HG03159 (cell line): ENCODE results near the gene GJD4.

Experiments
- ATAC-seq: cut with Tn5 transposase; IDR thresholded peaks from one replicate; pipeline ENCODE4 v1.9.1; 2021; ENCODE audit warnings: mild to moderate bottlenecking, moderate library complexity; ENCODE audit not compliant: unreplicated experiment

The GJD4 gene

DNA sequence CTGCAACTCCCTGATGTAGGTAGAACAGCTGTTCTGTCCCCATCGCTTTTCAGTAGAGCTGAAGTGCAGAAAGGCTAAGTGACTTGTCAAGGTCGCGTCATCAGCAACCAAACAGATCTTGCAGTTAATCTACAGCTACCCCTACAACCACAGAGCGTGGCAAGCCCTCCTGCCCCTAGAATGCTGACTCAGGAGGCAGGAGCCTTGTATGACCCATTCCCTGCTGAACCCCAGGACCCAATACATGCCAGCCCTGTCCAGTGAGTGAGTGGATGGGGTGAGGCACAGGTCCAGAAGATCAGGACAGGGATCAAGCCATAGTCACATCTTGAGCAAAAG is 26.6 kb upstream of the GJD4 start:
- no peak for ATAC-seq

DNA sequence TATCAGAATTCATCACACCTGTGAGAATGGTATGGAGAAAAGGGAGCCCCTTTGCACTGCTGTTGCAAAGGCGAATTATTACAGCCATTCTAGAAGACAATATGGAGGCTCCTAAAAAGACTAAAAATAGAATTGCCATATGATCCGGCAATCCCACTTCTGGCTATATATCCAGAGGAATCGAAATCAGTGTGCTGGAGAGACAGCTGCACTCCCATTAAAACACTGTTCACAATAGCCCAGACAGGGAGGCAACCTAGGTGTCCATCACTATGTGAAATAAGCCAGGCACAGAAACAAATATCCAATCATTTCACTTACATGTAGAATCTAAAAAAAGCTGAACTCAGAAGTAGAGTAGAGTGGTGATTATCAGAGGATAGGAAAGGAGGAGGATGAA is 26.0 kb upstream of the GJD4 start:
- ATAC-seq = no peak

DNA sequence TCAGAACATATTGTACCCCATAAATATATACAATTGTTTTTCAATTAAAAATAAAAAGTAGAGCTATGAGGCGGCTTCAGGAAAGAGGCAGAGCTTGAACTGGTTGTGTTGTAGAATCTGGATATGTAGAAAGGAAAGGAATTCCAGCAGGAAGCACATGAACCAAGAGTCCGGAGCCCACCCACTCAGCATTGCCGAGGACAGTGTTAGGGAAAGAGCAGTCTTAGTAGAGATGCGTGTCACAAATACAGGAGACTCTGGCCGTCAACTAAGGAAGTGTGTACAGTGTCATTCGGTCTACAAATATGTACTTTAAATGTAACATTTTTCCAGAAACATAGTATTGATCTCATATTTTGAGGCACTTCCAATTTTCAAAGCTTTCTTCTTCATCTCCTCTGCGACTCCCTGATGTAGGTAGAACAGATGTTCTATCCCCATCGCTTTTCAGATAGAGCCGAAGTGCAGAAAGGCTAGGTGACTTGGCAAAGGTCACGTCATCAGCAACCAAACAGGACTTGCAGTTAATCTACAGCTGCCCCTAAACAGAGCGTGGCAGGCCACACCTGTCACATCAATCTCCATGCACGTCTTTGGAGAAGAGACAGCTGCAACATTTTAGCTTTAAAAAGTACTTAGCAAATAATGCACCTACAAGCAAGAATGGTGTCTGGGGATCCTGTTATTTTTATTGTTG is 25.3 kb upstream of the GJD4 start:
- ATAC-seq = no peak

DNA sequence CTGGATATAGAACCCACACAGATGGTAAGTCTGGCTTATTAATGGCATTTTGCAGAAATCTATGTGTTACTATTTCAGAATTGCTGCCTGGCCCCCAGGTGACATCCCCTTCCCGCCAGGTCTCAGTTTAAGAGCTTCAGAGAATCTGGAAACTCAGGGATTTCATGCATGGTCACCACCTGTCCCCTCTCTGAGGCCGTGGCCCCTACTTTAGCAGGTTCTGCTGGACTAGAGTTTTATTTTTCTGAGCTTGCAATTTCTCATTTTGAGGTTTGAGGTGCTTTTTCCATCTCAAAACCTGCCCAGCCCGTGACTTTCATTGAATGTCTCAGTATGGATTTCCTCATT is 24.7 kb upstream of the GJD4 start:
- no peak for ATAC-seq

DNA sequence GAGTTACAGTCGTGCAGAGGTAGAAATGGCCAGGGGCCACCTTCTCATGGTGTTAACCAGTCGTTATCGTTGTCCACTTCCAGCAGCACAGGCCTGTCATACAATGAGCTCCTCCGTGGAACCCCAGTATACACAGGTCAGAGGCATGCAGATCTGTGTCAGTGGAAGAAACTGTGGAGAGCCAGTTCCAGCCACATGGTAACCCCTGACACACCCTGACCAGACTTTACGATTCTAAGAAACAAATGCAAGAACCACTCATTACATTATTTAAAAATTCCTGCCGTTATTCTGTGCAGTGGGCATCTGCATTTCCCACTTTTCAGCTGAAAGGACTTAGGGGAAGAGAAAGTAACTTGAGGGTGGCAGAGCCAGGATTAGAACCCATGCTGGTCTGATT is 23.5 kb upstream of the GJD4 start:
- ATAC-seq = no peak

DNA sequence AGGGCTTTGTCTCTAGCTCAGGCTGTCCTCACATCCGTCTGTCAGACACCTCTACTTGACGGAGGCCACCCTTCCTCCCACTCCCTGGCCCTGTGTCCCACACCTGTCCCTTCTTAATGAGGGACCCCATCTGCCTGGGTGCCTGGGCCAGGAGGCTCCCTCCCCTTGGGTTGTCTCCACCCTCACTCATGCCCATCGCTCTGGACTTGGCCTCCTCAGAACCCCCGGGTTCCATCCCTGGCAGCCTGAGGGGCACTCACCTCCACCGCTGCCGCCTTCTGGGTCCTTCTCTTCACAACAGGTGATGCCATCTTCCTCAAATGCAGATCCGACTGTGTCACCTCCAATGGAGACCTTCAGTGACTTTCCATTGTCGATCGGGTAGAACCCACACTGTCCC is 20.2 kb upstream of the GJD4 start:
- ATAC-seq = no peak

DNA sequence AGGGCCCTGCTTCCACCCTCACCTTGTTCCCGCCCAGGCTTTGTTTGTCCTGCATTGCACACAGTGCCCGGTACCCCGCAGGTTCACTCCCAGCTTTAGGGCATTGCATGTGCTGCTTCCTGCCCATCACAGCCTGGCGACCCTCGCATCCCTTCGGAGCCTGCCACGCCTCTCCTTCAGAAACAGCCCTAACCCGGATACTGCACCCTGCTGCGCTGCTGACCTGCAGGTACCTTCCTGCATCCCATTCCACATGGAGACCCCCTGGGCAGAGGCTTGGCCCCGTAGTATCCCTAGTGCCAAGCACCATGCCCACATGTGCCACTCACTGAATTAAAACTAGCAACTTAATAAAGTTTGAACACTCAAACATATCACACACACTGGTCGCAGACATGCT is 19.8 kb upstream of the GJD4 start:
- ATAC-seq = no peak

DNA sequence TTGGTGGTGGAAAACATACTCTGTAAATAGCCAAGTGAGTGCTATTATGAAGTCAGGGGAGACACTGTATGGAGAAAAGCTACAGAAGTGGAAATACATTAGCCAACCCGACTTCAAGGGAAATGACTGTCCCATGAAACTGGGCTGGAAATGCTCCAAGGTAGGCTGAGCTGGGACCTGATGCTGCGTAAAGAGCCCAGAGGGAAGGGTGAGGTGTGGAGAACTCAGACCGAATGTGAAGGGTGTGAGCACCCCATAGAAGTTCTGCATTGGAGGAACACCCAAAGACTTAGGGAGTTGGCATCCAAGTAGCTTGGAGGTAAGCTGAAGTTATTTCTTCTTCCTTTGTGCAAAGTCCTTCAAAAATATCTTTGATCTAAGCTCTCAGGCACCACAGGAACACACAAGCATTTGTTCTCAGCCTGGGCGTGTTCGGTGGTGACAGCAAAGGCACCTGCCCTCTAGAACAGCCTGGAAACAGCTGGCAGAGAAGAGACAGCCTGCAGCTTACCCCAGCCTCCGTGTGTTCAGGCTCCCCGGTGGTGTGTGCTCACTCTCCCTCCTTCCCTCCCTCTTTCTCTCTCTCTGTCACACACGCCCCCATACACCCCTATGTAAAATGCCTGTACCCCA is 19.1 kb upstream of the GJD4 start:
- no peak for ATAC-seq

DNA sequence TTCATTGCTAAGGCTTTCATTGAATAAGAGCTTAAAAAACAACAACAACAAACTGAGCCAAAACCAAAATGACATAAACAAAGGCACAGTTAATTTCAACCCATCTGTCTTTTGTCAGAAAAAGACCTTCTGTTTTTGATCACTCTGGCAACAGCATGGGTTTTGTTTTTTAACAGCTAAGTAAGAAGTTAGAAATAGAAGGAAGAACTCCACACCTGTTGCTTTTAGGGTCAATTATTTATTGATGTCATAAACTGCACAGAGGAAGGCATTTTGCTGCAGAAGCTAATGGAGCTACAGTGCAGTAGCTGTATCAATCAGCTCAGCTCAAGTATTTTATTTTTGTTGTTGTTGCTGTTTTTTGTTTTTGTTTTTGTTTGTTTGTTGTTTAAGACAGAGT is 16.3 kb upstream of the GJD4 start:
- ATAC-seq = no peak

DNA sequence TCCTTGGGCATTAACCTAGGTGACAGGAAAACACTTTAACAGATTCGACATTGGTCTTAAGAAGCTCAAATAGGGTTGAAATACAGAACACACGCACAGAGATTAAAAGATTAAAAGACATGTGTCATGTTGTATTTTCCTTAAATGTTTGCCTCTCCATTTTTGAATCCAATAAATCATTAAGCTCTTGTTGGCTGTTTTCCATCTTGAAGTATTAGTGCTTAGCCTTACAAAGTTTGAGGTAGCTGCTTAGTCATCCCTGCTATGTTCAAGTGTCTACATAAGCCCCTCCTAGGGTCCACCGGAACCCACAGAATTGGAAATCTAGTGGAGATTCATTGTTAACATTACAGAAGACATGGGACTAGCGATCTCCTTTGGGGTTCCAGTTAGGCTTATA is 12.7 kb upstream of the GJD4 start:
- ATAC-seq = no peak

DNA sequence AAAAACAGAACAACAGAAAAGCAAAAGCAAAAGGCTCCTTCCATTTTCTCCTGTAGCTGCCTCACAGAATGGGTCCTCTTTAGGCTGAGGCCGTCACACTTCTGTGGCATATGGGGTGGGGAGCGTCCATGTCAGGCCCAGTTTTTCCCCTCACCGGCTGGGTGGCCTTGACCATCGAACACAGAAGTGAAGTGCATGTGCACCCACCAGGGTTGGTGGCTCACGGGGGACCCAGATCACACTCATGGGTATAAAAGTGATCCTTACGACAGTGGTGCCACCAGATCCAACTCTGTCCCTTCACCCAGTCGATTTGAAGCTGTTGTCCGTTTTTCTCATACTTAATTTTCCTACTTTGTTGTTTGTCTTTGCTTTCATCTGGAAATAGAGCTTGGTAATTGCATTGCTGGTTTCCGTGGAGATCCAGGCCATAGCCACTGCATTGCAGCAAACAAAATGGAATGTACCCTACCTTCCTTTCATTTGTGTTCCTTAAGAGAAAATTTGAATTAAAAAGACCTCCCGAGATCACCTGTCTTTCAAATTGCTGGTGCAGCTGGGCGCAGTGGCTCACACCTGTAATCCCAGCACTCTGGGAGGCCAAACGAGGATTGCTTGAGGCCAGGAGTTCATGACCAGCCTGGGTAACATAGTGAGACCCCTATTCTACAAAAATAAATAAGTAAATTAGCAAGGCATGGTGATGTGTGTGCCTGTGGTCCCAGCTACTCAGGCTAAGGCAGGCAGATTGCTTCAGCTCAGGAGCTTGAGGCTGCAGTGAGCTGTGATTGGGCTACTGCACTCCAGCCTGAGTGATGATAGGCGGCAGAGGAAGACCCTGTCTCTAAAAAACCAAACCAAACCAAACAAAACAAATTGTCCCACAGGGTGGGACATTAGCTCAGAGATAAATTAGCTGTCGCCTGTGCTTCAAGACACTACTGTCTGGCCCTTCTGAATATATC is 10.7 kb upstream of the GJD4 start:
- ATAC-seq = no peak

DNA sequence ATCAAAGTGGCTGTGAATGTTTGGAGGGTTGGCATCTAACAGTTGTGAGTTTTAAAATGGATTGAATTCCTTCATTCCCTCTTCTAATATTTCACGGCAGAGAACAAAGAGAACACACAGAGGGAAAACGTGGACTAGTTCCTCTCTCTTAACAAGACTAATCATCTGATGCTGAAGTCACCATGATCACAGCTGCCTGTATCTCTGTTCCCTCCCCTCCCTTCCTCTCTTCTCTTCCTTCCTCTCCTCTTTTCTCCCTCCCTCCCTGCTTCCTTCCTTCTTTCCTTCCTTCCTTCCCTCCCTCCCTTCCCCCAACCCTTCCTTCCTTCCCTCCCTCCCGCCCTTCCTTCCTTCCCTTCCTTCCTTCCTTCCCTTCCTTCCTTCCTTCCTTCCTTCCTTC is 10.0 kb upstream of the GJD4 start:
- ATAC-seq = no peak

DNA sequence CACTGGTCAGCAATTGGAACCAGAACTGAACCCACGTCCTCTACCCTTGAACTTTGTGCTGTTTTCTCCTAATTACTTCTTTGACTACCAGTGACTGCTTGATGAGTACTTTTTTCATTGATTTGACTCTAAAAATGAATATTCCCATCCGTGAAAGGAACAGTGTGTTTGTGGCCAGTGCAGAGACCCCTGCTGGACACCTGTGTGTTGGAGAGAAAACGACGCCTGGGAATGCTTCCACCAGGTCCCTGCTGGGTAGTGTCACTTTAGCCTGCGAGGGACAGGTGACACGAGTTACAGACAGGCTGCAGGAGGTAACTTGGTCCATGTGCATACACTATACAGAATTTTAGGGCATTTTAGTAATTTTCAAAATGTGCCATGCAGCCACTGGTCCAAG is 6.8 kb upstream of the GJD4 start:
- ATAC-seq = no peak

DNA sequence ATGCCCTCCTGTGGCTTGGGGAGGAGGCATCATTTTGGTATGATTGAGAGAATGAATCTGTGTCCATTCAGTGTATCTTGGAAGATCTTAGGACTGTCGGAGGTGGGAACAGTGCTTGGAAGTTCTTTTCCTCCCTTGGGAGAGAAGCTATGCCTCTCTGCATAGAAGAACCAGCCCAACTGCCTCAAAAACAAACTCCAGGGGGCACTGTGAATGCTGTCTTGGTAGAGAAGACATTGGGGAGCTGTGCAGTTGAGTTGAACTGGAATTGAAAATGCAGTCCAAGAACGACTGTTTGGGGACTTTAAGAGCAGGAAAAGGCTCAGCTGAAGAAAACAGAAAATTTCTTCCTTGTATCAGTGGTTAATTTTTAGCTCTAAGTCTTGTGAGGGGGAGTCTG is 4.9 kb upstream of the GJD4 start:
- no peak for ATAC-seq

DNA sequence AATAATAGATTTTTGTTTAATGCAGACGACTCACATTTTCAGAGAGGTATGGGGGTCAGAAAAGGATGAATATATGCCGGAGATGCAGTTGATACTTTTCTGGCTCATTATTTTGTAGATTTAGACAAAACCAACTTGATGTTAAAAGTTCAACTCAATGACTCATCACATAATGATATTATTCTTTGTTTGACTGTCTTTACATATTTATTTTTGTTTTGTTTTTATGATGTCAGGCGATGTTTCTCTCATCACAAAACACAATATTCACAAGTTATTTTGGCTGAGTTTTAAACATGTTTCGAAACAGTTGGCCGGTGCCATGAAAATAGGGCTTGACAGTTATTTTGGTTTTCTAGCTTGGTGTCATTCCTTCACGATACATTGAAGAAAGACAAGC is 1.3 kb downstream of the GJD4 start:
- ATAC-seq = no peak

DNA sequence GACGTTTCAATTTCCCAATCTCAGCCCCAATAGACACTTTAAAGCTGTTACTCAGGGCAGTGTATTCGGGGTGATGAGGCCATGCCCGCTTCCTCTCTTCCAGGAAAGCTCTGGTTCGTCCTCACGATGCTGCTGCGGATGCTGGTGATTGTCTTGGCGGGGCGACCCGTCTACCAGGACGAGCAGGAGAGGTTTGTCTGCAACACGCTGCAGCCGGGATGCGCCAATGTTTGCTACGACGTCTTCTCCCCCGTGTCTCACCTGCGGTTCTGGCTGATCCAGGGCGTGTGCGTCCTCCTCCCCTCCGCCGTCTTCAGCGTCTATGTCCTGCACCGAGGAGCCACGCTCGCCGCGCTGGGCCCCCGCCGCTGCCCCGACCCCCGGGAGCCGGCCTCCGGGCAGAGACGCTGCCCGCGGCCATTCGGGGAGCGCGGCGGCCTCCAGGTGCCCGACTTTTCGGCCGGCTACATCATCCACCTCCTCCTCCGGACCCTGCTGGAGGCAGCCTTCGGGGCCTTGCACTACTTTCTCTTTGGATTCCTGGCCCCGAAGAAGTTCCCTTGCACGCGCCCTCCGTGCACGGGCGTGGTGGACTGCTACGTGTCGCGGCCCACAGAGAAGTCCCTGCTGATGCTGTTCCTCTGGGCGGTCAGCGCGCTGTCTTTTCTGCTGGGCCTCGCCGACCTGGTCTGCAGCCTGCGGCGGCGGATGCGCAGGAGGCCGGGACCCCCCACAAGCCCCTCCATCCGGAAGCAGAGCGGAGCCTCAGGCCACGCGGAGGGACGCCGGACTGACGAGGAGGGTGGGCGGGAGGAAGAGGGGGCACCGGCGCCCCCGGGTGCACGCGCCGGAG is 2.6 kb downstream of the GJD4 start:
- ATAC-seq = no peak

DNA sequence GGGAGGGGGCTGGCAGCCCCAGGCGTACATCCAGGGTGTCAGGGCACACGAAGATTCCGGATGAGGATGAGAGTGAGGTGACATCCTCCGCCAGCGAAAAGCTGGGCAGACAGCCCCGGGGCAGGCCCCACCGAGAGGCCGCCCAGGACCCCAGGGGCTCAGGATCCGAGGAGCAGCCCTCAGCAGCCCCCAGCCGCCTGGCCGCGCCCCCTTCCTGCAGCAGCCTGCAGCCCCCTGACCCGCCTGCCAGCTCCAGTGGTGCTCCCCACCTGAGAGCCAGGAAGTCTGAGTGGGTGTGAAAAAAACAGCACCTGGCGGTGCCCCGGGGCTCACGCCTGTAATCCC is 3.2 kb downstream of the GJD4 start:
- no peak for ATAC-seq

DNA sequence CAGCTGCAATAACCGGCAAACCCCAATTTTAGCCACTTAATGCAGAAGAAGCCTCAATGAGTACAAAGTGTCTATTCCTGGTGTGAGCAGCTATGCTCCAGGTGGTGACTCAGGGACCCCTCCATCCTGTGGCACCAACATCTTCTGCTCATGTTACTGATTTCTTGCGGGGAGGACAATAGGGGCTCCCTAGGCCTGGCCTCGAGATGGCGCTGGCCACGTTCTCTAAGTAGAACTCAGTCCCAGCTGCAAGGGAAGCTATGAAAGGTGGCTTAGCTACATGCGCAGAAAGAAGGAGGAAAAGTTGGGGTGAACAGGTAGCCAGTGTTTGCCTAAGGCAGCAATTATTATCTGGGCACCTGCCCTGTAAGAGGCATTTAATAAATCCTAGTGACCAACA is 6.6 kb downstream of the GJD4 start:
- ATAC-seq = no peak

DNA sequence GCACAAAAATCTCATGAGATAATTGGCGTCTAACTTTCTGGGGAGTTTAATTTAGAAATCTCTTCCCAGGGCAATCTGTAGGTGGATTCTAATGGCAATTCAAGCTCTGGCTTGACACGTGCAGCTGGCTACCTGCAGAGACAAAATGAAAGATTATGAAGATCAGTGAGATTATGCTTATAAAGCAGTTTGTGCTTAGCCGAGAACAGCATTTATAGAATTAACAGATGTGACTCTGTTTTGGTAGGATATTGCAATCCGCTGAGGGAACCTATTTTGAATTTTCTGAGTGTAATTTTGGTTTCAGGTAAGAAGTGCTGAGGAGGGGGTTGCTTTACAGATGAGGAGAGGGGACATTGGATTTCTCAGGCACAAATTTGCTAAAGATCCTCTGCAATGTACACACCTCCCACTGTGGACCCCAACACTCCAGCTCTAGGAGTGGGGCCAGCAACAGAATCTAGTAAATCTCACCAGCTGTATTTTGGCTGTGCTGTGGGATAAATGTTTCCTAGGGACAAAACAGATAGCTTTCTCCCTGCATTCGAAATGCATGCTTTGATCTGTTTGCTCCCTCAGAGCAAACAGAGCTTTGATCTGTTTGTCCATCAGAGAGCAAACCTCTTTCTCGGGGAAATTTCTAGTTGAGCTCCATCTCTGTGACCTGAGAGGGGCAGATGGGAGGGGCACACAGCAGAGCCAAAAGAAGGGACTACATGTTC is 7.4 kb downstream of the GJD4 start:
- no peak for ATAC-seq

DNA sequence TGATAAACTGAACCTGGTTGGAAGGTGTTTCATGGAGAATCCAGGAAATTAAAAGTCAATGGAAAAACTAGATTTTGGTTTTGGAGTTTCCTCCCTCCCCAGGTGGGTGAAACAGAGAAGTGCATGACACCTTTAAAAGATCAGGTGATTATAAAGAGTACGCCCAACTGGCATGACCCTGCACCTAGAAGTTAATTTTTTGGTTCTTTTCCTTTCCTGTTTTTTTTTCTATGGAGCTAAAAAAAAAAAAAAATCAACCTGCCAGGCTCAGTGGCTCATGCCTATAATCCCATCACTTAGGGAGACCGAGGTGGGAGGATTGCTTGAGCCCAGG is 7.9 kb downstream of the GJD4 start:
- ATAC-seq = no peak
